GM19452 (cell line): Measurements from ENCODE around the gene NETO2.

Source experiments
- ATAC-seq: cut with Tn5 transposase; IDR thresholded peaks from one replicate; pipeline ENCODE4 v1.9.1; 2021; ENCODE audit not compliant: unreplicated experiment

NETO2 gene

GRCh38 chr16:47047524-47048203, 96.1 kb downstream of the NETO2 start:
- no peak for ATAC-seq

GRCh38 chr16:47046726-47047523, 96.8 kb downstream of the NETO2 start:
- no peak for ATAC-seq

- ATAC-seq: no peak
Measured at GRCh38 chr16:47045459-47045858, 98.3 kb downstream of the NETO2 start.

DNA sequence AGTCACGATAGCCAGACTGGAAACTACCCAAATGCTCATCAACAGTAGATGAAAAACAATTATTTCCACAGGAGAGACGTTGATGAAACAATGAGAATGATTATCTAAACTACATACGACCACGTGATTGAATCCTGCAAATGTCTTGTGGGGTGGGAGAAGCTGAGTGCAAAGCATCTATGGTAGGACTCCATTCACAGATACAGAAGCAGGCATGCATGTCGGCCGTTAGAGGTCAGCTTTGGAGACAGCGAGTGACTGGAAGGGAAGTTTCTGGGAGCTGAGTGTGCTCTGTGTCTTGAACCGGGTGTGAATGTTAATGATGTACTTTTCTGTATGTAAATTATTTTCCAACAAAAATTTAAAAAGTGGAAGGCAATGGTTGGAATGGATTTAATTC, 98.7 kb downstream of the NETO2 start:
- no peak for ATAC-seq

DNA sequence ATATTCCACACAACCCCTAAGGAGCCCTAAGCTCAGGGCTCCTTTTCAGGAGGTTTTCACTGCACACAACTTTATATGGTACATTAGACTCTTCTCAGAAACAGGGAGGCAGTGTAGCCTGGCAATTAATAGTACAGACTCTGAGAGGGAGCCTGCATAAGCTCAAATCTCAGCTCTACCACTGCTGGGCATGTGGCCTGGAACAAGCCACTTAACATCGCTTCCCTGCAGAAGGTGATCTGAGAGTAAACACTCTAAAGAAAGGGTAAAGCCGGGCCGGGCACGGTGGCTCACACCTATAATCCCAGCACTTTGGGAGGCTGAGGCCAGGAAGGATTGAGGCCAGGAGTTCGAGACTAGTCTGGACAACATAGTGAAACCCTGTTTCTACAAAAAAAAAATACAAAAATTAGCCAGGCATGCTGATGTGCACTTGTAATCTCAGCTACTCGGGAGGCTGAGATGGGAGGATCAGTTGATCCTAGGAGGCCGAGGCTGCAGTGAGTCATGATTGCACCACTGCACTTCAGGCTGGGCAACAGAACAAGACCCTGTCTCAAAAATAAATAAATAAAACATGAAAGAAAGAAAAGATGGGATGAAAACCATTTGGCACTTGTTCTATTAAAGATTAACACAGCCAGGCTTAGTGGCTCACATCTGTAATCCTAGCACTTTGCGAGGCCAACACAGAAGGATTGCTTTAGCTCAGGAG, 99.6 kb downstream of the NETO2 start:
- ATAC-seq: no peak

GRCh38 chr16:47043200-47043599, 100.5 kb downstream of the NETO2 start:
- no peak for ATAC-seq

DNA sequence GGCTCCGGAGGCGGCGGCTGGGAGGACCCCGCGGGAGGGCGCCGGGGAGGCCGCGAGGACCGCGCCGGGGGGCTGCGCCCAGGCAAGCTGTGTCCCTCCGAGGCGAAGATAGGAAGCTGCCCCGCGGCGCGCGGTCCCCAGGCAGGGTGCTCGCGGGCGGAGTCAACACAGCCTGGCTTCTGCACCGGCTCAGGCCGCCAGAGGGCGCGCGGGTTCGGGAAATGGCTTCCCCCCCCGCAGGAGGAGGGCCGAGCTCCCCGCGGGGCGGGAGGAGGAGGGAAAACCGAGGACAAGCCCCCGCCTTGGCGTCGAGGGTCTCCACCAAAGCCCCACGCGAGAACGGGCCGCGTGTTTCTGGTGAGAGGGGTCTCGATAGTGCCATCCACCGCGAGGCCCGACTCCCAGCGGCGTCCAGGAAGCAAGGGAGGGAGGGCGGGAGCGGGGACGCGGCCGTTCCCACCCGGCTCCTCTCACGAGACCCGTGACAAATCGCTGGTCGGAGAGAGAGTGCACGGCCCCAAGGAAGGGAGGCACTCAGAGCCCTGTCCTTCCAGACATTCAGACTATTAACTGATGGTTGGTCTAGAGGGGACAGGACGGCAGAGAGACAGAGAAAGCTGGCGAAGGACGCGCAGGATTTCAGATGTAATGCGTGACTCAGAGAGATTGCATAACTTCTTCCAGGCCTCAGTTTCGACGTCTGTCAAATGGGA, 105.8 kb downstream of the NETO2 start:
- peak; percentile 93 for ATAC-seq

- peak; percentile 46 for ATAC-seq
Measured at GRCh38 chr16:47037396-47037745, 106.4 kb downstream of the NETO2 start.

DNA sequence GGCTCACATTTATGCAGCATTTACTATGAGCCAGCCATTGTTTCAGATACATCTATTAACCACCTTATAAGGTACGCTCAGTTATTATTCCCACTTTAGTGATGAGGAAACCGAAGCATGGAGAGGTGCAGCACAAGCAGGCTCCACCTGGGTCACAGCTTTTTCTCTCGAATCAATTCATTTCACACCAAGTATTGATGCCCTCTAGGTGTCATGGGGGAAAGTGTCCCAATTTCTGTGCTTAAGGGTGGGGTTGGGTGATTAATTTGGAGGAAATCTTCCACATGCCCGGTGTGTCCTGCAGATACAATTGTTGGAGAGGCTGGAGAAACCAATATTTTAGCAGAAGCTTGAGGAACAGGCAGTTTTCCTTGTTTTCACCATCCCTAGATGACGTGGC, 107.5 kb downstream of the NETO2 start:
- ATAC-seq: no peak

DNA sequence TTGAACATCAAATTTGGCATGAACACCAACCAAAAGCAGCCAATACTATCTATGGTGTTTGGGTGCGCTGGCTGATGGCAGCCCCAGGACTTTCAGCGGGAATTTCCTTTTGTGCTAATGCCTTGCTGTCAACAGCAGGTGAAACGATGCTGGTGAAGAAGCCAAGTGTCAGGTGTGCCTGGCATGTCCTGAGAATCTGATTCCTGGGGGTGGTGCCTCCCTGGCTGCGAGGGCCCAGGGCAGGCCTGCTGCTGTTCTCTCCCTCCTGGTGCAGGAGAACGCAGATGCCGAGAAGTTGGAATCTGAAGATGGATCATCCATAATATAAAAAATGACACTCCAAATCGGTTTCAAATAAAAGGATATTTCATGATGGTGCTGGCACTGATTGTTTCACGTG, 108.3 kb downstream of the NETO2 start:
- ATAC-seq: no peak

- no peak for ATAC-seq
Measured at GRCh38 chr16:47034455-47034854, 109.3 kb downstream of the NETO2 start.

DNA sequence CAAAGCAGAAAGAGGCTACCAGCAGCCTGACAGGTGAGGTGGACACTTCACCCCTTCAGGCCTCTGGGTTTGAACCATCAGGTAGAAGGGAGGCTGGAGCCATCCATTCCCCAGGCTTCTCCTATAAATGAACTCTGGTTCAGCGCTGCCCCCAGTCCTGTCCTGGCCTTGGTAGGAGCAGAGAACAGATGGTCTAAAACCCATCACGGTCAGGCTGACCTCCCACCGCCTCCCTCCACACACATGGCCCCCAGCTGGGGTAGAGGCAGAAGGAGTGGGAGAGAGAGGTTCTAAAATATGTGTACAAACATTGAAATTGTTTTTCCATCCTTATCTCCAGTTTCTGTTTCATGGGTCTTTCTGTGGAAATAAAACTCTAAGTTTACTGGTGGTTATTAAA, 110.6 kb downstream of the NETO2 start:
- ATAC-seq: no peak

DNA sequence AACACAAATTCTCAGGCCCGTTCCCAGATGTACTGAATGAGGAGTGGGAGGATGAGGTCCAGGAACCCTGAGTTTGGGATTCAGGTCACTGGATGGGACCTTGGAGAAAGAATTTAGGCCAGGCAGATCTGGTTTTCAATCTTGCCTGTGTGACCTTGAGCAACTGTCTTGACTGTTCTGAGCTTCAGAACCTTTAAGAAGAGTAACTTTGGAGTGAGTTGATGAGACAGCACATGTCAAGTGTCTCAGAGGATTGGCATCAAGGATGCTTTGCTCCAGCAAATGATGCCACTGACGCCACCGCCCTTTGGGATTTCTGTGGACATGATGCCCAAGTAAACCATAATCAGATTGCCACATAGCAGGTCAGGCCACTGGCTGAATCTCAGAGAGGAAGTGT, 114.0 kb downstream of the NETO2 start:
- no peak for ATAC-seq

DNA sequence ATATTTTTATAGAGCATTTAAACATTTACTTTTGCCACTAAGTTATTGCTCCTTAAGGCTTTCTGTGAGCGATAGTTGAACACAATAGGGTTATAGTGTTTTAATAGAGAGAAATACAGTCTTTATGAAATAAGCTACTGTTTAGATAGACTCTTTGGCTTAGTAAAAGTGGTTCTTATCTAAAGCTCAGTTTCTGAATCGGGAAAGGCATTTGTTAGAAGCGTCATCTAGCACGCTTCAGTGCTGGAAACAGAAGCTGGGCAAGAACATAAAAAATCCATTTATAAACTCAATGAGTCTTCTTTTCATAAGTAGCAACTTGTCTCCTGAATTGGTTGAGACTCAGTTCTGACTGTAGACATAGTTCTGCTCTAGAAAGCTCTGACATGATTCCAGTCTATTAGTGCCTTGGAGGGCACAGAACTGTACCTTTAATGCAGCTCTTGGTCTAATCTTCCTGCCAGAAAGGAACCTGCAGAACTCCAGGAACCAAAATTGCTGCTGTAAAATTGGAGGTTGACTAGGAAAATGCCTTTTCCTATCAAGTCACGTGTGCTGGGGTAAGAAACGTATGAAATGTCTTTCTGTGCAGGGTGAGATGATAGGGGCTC, 114.9 kb downstream of the NETO2 start:
- ATAC-seq: no peak
